ENCODE measurements around the gene RAD51B. TPM values are rescaled to one million over a fixed set of nuclear protein-coding genes. Genes with fewer than 3 reads are reported as not detected.

RAD51B gene
- total and polyA plus RNA-seq, 9 of the 15 experiments (the other 6 are each of a cell fraction or from before 2014, with no cell fraction given): 8.5 to 17.3 (median 11.3) TPM

- TF ChIP-seq PHF21A (IDR thresholded peaks at IDR 0.05; ENCODE audit: borderline replicate concordance, low read depth) (no peak), CHCHD3 (CRISPR knock-in tag; IDR thresholded peaks at IDR 0.05) (no peak), CBX8 (IDR thresholded peaks at IDR 0.05; ENCODE audit: borderline replicate concordance, extremely low read depth, low read depth, low read length, poor library complexity, severe bottlenecking) (no peak), ZC3H11A (IDR thresholded peaks at IDR 0.05; ENCODE audit: low read depth, low read length) (no peak), SMAD1 (IDR thresholded peaks at IDR 0.05; ENCODE audit: low read depth, low read length, partially characterized antibody) (no peak), ZNF644 (tag; IDR thresholded peaks at IDR 0.05; ENCODE audit: low read depth) (no peak), CREBBP (IDR thresholded peaks at IDR 0.05; ENCODE audit: low read depth, low read length) (no peak)
Measured at GRCh38 chr14:67944605-67945004, 125.0 kb downstream of the RAD51B start (continued).

- CTCF ChIA-PET (ENCODE audit: low intra/inter-chr PET ratio): no interaction called here
- 47% methylated on average over 4 of the region's 4 CpGs for WGBS (ENCODE audit: insufficient coverage, low coverage, missing lambda C conversion rate)
- intact Hi-C loops (cut with micrococcal nuclease) (no loop called here), in situ Hi-C loops (cut with MboI) (loop anchor here (10.0 kb wide), 1 partner anchor 295 kb away; no protein-coding TSS in a partner anchor)
- BruUV-seq (replicated peaks): no TSS peak
- no peak for TF ChIP-seq ZNF197 (CRISPR knock-in tag; IDR thresholded peaks at IDR 0.05; ENCODE audit: low read depth)
- TF ChIP-seq CHD4 (IDR thresholded peaks at IDR 0.05; ENCODE audit: insufficient read depth, insufficient replicate concordance, low read depth, low read length, poor library complexity, severe bottlenecking): no peak
- TF ChIP-seq PML (IDR thresholded peaks at IDR 0.05; ENCODE audit: low read length): no peak
- no peak for TF ChIP-seq PKNOX1 (IDR thresholded peaks at IDR 0.05)
- no peak for TF ChIP-seq NFATC3 (IDR thresholded peaks at IDR 0.05)
- TF ChIP-seq ZBTB49 (CRISPR knock-in tag; IDR thresholded peaks at IDR 0.05; ENCODE audit: borderline replicate concordance): no peak
- TF ChIP-seq ZNF23 (CRISPR knock-in tag; IDR thresholded peaks at IDR 0.05): no peak
- no peaks in the 10 kb centered on the region for H3K79me2 ChIP-seq (ENCODE audit: control insufficient read depth, insufficient read depth, low read length)
- H3K36me3 ChIP-seq (ENCODE audit: control insufficient read depth, insufficient read depth, low read length): no peaks in the 10 kb centered on the region
- no peak overlapping the region for H3K9ac ChIP-seq (ENCODE audit: insufficient read depth in 1 of 2, low read depth in 2 of 2, low read length in 2 of 2)
- H3K4me3 ChIP-seq: no peak overlapping the region
- POLR2A ChIA-PET: no interaction called here
- no peaks in the 10 kb centered on the region for H3K9me1 ChIP-seq (ENCODE audit: control insufficient read depth, insufficient read depth, low read length)
- FAIRE-seq (no peak), ATAC-seq (no peak), DNase-seq (ENCODE audit: extremely low read depth in 1 of 4, low spot score in 3 of 4) (no peak)
- no peaks in the 10 kb centered on the region for H3K9me3 ChIP-seq (replicated peaks; ENCODE audit: control insufficient read depth, insufficient read depth, low read depth, low read length)
- H2AFZ ChIP-seq (ENCODE audit: low read depth, low read length): no peak overlapping the region
- H4K20me1 ChIP-seq (replicated peaks; ENCODE audit: control insufficient read depth, insufficient read depth, low read length): no peaks in the 10 kb centered on the region
- H3K27me3 ChIP-seq (ENCODE audit: control insufficient read depth in 2 of 2, insufficient read depth in 2 of 2, low read length in 2 of 2): no peaks in the 10 kb centered on the region
- H3K4me1 ChIP-seq (replicated peaks in 1 of 2; ENCODE audit: control insufficient read depth in 2 of 2, insufficient read depth in 2 of 2, low read length in 2 of 2): no peaks in the 10 kb centered on the region
- no peak overlapping the region for H3K27ac ChIP-seq (ENCODE audit: extremely low read depth, low read depth, low read length)
- H3K4me2 ChIP-seq (ENCODE audit: insufficient read depth, low read length): no peak overlapping the region
Measured at GRCh38 chr14:67949771-67950170, 130.2 kb downstream of the RAD51B start.

Measured in K562 (cell line).